ENCODE data around the gene MTA2. TPM values are rescaled to one million over a fixed set of nuclear protein-coding genes. Genes with fewer than 3 reads are reported as not detected.

Gene MTA2
- total and polyA plus RNA-seq, 2 of the 8 experiments (the other 6 are each of a cell fraction or from before 2014, with no cell fraction given) = 25.7 to 114 TPM

DNA sequence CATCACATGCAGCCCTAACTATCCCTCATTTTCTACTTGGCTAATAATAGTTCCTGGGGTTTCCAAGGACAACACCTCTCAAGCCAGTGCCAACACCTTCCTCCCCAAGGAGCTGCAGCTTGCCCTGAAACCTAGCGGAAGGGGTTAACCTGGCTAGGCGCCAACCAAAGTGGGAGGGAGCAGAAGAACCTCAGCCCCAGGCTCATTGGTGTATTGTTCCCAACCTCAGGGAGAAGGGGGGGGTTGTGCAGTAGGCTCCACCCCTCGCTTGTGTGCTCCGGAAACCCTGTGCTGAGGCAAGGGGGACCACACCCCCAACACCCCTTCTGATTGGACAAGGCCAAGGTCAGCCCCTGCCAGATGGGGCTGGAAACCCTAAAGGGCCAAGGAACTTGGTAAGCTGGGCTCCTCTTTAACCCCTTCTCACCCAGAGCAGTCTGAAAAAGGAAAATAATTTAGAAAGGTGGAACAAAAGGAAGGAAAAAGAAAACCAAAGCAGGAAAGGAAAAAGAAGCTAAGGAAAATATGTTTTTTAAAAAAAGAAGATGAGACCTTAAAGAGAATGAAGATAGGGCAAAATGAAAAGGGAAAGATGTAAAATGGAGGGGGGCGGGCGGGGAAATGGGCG is 2.5 kb downstream of the MTA2 start (continued):
- TF ChIP-seq, protein P1, sequence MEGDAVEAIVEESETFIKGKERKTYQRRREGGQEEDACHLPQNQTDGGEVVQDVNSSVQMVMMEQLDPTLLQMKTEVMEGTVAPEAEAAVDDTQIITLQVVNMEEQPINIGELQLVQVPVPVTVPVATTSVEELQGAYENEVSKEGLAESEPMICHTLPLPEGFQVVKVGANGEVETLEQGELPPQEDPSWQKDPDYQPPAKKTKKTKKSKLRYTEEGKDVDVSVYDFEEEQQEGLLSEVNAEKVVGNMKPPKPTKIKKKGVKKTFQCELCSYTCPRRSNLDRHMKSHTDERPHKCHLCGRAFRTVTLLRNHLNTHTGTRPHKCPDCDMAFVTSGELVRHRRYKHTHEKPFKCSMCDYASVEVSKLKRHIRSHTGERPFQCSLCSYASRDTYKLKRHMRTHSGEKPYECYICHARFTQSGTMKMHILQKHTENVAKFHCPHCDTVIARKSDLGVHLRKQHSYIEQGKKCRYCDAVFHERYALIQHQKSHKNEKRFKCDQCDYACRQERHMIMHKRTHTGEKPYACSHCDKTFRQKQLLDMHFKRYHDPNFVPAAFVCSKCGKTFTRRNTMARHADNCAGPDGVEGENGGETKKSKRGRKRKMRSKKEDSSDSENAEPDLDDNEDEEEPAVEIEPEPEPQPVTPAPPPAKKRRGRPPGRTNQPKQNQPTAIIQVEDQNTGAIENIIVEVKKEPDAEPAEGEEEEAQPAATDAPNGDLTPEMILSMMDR (IDR thresholded peaks at IDR 0.05; ENCODE audit: control extremely low read depth in 1 of 3, insufficient read depth in 1 of 3, low read depth in 1 of 3, low read length in 3 of 3) = no peak; a peak in 1 of 4 replicates
- TF ChIP-seq POLR2A (IDR thresholded peaks at IDR 0.05; ENCODE audit: control extremely low read depth in 1 of 2, low read depth in 2 of 2, low read length in 2 of 2) = peak in 1 of 2 experiments; percentile 38; a peak in 1 of 3 replicates
- TF ChIP-seq POLR2AphosphoS5 (IDR thresholded peaks at IDR 0.05; ENCODE audit: low read depth, low read length) = 0 out of 2 replicates have a peak, but pooled peaks have one; percentile 29
- TF ChIP-seq JUN (IDR thresholded peaks at IDR 0.05; ENCODE audit: low read depth, low read length) = no peak
- TF ChIP-seq MAX (IDR thresholded peaks at IDR 0.05) = peak; percentile 45; the same call in 1 of the 2 replicates

Data from H1 (cell line).